HepG2 (cell line): ENCODE data around the gene AFF1. TPM values are rescaled to one million over a fixed set of nuclear protein-coding genes. Genes with fewer than 3 reads are reported as not detected.

Experiments
- ISL2 ChIP-seq: sonication (generic); formaldehyde crosslinking; IDR thresholded peaks from 2 replicates; pipeline ENCODE4 v1.5.0; 2020; ENCODE audit warnings: missing genetic modification reagents
- KLF13 ChIP-seq: sonication (generic); formaldehyde crosslinking; IDR thresholded peaks from 2 replicates; pipeline ENCODE4 v1.4.0; 2020; ENCODE audit warnings: mild to moderate bottlenecking, missing genetic modification reagents
- MIXL1 ChIP-seq: IDR thresholded peaks from 2 replicates; pipeline ENCODE4 v1.6.1; 2016
- PHF21A ChIP-seq: sonication (generic); formaldehyde crosslinking; IDR thresholded peaks from 2 replicates; pipeline ENCODE4 v1.5.0; 2020; ENCODE audit warnings: mild to moderate bottlenecking, missing genetic modification reagents
- ZNF225 ChIP-seq: sonication (generic); formaldehyde crosslinking; IDR thresholded peaks from 2 replicates; pipeline ENCODE4 v1.4.0; 2020; ENCODE audit warnings: mild to moderate bottlenecking, missing genetic modification reagents
- ZNF292 ChIP-seq: sonication (generic); formaldehyde crosslinking; IDR thresholded peaks from 2 replicates; pipeline ENCODE4 v1.8.1; 2022; ENCODE audit warnings: mild to moderate bottlenecking, low read depth, missing genetic modification reagents, borderline replicate concordance
- ZNF660 ChIP-seq: sonication (generic); formaldehyde crosslinking; IDR thresholded peaks from 2 replicates; pipeline ENCODE4 v1.5.1; 2020; ENCODE audit warnings: mild to moderate bottlenecking, low read depth, missing genetic modification reagents, borderline replicate concordance
- ZNF674 ChIP-seq: sonication (generic); formaldehyde crosslinking; IDR thresholded peaks from 2 replicates; pipeline ENCODE4 v1.5.0; 2020; ENCODE audit warnings: low read depth, mild to moderate bottlenecking, missing genetic modification reagents
- ZSCAN25 ChIP-seq: sonication (generic); formaldehyde crosslinking; IDR thresholded peaks from 2 replicates; pipeline ENCODE4 v1.8.0; 2022; ENCODE audit warnings: mild to moderate bottlenecking, missing genetic modification reagents
- polyA plus RNA-seq, 8 experiments: library from polyadenylated mRNA; depleted of rRNA in 3 of 8; stranded (reverse) in 7 of 8; unstranded in 1 of 8; fragments of >200 nt; fragmentation: Illumina TruSeq in 4 of 8; extraction: Trizol in 4 of 8; gene quantifications; 2 replicates each; pipeline versions ENCODE4 v1.2.1 to v1.2.3, GENCODE V29; 2011 to 2016; ENCODE audit warnings: low read depth in 4 of 8, missing spikeins in 1 of 8, mixed read lengths in 1 of 8; ENCODE audit not compliant: insufficient read depth in 1 of 8
- total RNA-seq, 5 experiments: library from RNA; depleted of rRNA; stranded (reverse); fragments of >200 nt; fragmentation: Illumina TruSeq; extraction: Trizol; gene quantifications; 2 replicates each; pipeline ENCODE4 v1.2.3, GENCODE V29; 2016; ENCODE audit warnings: low read depth in 1 of 5
- TF ChIP-seq, protein P1 (sequence below), 2 experiments: sonication (generic) in 1 of 2; formaldehyde crosslinking in 1 of 2; IDR thresholded peaks; 2 replicates each; pipeline versions ENCODE4 v1.4.0 to v1.6.1; 2016 to 2020; ENCODE audit warnings: borderline replicate concordance in 1 of 2, low read depth in 1 of 2, mild to moderate bottlenecking in 1 of 2, missing genetic modification reagents in 1 of 2
- TF ChIP-seq, protein P2 (sequence below): sonication (generic); formaldehyde crosslinking; IDR thresholded peaks from 2 replicates; pipeline ENCODE4 v1.4.0; 2020; ENCODE audit warnings: mild to moderate bottlenecking, missing genetic modification reagents
- TF ChIP-seq, protein P3 (sequence below): sonication (generic); formaldehyde crosslinking; IDR thresholded peaks from 2 replicates; pipeline ENCODE4 v1.4.0; 2020; ENCODE audit warnings: mild to moderate bottlenecking, low read depth, missing genetic modification reagents
- TF ChIP-seq, protein P4 (sequence below): IDR thresholded peaks from 2 replicates; pipeline ENCODE4 v1.6.1; 2016; ENCODE audit warnings: mild to moderate bottlenecking, missing biosample characterization, missing genetic modification reagents

The AFF1 gene
- total and polyA plus RNA-seq, 2 of the 13 experiments (the other 11 are each of a cell fraction or from before 2014, with no cell fraction given): 15.5 to 15.9 TPM

DNA sequence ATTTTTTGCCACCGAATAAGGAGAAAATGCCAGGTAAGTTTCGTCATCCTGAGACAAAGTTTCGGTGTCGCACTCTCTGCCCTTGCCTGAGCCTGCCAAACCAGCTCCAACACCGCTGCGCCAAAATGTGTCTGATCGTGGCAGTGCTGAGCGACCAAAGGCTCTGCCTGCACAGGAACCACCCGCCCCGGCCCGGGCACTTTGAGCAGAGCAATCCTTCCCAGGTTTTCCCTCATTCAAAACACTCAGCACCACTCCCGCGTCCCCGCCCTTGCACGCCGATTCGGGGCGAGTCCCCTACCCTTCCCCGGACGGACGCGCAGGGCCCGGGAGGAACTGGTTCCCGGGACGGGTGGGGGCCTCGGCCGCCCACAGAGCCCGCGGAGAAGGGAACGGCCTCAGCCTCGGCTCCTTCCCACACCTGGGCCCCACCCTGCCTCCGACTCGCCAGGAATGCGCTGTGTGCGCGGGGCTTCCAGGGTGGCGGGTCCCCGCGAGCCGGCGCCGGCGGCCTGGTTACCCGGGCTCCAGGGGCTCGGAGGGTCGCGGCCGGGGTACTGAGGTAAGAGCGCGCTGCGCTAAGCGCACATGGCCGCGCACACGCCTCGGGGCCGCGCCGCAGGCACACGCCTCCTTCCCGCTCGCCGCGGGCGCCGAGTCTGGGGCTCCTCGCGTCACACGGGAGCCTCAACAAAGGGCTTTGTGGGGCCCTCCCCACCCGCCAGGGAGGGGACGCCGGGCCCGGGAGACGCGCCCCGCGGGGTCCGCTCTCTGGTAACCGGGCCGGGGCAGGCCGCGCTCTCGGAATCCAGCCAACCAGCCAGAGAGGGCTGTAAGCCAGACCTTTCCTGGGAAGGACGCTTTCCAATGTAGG is 42.8 kb upstream of the AFF1 start, which contains the start of gene C4orf36 (continued):
- TF ChIP-seq, protein P1, sequence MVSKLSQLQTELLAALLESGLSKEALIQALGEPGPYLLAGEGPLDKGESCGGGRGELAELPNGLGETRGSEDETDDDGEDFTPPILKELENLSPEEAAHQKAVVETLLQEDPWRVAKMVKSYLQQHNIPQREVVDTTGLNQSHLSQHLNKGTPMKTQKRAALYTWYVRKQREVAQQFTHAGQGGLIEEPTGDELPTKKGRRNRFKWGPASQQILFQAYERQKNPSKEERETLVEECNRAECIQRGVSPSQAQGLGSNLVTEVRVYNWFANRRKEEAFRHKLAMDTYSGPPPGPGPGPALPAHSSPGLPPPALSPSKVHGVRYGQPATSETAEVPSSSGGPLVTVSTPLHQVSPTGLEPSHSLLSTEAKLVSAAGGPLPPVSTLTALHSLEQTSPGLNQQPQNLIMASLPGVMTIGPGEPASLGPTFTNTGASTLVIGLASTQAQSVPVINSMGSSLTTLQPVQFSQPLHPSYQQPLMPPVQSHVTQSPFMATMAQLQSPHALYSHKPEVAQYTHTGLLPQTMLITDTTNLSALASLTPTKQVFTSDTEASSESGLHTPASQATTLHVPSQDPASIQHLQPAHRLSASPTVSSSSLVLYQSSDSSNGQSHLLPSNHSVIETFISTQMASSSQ (IDR thresholded peaks at IDR 0.05; ENCODE audit: low read depth): no peak
- TF ChIP-seq, protein P1 (CRISPR knock-in tag; IDR thresholded peaks at IDR 0.05; ENCODE audit: borderline replicate concordance): no peak
- TF ChIP-seq PHF21A (CRISPR knock-in tag) (no peak), ZNF674 (CRISPR knock-in tag) (no peak), ZNF292 (no peak), ZNF225 (CRISPR knock-in tag) (peak; percentile 82), ZSCAN25 (CRISPR knock-in tag) (no peak), KLF13 (CRISPR knock-in tag) (no peak), ZNF660 (CRISPR knock-in tag) (no peak), ISL2 (CRISPR knock-in tag) (no peak), MIXL1 (CRISPR knock-in tag) (no peak)
- TF ChIP-seq, protein P2, sequence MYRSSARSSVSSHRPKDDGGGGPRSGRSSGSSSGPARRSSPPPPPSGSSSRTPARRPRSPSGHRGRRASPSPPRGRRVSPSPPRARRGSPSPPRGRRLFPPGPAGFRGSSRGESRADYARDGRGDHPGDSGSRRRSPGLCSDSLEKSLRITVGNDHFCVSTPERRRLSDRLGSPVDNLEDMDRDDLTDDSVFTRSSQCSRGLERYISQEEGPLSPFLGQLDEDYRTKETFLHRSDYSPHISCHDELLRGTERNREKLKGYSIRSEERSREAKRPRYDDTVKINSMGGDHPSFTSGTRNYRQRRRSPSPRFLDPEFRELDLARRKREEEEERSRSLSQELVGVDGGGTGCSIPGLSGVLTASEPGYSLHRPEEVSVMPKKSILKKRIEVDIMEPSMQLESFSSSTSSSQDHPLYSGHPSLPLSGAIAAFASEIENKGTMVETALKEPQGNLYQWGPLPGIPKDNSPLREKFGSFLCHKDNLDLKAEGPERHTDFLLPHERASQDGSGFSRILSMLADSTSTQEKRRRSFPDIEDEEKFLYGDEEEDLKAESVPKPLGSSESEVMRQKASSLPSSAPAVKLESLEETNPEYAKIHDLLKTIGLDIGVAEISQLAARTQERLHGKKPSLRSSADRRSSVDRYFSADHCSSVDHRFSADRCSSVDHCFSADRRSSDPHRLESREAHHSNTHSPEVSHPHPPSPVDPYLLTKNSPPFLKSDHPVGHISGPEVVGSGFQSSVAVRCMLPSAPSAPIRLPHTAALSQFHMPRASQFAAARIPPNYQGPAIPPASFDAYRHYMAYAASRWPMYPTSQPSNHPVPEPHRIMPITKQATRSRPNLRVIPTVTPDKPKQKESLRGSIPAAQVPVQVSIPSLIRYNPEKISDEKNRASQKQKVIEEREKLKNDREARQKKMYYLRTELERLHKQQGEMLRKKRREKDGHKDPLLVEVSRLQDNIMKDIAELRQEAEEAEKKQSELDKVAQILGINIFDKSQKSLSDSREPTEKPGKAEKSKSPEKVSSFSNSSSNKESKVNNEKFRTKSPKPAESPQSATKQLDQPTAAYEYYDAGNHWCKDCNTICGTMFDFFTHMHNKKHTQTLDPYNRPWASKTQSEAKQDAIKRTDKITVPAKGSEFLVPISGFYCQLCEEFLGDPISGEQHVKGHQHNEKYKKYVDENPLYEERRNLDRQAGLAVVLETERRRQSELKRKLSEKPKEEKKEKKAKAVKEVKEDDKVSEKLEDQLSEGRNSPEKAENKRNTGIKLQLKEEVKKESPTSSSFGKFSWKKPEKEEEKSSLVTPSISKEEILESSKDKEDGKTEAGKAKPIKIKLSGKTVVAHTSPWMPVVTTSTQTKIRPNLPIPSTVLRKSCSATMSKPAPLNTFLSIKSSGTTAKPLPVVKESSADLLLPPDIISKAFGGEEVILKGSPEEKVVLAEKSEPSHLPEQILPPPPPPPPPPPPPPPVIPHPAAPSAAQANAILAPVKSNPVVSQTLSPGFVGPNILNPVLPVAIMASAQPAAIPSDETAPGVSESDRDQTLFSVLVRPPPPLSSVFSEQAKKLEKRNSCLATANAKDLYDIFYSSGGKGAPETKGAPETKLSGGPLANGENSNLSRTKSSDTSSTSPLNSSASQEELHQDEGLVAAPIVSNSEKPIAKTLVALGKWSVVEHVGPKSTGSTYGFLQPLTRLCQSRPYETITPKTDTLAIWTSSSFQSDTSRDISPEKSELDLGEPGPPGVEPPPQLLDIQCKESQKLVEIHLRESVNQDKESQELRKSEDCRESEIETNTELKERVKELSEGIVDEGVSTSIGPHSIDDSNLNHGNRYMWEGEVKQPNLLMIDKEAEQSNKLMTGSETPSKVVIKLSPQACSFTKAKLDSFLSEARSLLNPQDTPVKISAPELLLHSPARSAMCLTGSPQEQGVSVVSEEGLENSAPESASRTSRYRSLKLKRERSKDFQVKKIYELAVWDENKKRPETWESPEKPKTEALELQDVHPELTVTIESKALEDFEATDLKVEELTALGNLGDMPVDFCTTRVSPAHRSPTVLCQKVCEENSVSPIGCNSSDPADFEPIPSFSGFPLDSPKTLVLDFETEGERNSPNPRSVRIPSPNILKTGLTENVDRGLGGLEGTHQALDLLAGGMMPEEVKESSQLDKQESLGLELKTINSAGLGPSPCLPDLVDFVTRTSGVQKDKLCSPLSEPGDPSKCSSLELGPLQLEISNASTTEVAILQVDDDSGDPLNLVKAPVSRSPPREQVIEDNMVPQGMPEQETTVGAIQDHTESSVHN (CRISPR knock-in tag): no peak
- TF ChIP-seq, protein P3, sequence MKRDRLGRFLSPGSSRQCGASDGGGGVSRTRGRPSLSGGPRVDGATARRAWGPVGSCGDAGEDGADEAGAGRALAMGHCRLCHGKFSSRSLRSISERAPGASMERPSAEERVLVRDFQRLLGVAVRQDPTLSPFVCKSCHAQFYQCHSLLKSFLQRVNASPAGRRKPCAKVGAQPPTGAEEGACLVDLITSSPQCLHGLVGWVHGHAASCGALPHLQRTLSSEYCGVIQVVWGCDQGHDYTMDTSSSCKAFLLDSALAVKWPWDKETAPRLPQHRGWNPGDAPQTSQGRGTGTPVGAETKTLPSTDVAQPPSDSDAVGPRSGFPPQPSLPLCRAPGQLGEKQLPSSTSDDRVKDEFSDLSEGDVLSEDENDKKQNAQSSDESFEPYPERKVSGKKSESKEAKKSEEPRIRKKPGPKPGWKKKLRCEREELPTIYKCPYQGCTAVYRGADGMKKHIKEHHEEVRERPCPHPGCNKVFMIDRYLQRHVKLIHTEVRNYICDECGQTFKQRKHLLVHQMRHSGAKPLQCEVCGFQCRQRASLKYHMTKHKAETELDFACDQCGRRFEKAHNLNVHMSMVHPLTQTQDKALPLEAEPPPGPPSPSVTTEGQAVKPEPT (CRISPR knock-in tag): no peak
- TF ChIP-seq, protein P4, sequence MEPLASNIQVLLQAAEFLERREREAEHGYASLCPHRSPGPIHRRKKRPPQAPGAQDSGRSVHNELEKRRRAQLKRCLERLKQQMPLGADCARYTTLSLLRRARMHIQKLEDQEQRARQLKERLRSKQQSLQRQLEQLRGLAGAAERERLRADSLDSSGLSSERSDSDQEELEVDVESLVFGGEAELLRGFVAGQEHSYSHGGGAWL (CRISPR knock-in tag): 0 out of 2 replicates have a peak, but pooled peaks have one; percentile 8
